AG09309 (cell line): Measurements from ENCODE around the gene SOX12.
"Not testable (repeated sequence)": the region's sequence is repeated elsewhere in the genome, so short reads cannot be mapped to it uniquely, and the experiment has no call there.

Experiments
- DNase-seq: peaks from one replicate; pipeline ENCODE4 v3.0.0-alpha.2; 2010; ENCODE audit warnings: low read depth
- H3K4me3 ChIP-seq: 2 replicates; pipeline ENCODE4 v1.5.1; 2011; ENCODE audit warnings: mild to moderate bottlenecking, low read depth, low read length, moderate library complexity; ENCODE audit not compliant: control insufficient read depth
- CTCF ChIP-seq: IDR thresholded peaks from 2 replicates; pipeline ENCODE4 v1.5.1; 2011; ENCODE audit warnings: mild to moderate bottlenecking, low read depth, low read length, inconsistent platforms; ENCODE audit not compliant: insufficient read depth, control insufficient read depth; ENCODE audit errors: missing control alignments

The SOX12 gene

GRCh38 chr20:370151-370600 is 44.8 kb downstream of the SOX12 start:
- H3K4me3 ChIP-seq: no peak overlapping the region
- TF ChIP-seq CTCF: no peak
- DNase-seq: no peak

- no peak for TF ChIP-seq CTCF
- no peak for DNase-seq
- H3K4me3 ChIP-seq: no peak overlapping the region
Measured at GRCh38 chr20:370977-371754, 45.8 kb downstream of the SOX12 start.

- TF ChIP-seq CTCF: no peak
- no peak overlapping the region for H3K4me3 ChIP-seq
- peak; percentile 66 for DNase-seq
Measured at GRCh38 chr20:371755-372542, 46.6 kb downstream of the SOX12 start.

DNA sequence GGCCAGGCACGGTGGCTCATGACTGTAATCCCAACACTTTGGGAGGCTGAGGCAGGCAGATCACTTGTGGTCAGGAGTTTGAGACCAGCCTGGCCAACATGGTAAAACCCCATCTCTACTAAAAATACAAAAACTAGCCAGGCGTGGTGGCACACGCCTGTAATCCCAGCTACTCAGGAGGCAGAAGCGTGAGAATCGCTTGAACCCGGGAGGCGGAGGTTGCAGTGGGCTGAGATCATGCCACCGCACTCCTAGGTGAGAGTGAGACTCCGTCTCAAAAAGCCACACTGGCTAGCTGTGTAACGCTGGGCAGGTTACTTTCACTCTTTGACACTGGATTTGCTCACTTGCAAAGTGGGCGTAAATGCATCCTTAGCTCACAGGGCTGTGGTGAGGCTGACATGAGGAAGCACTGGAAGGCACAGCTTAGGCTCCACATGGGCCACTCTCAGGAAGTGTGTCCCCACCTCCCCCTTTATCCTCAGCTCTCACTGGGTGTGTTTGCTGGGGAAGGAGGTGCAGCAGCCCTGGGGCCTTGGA is 47.3 kb downstream of the SOX12 start:
- H3K4me3 ChIP-seq, DNase-seq: not testable (repeated sequence)

DNA sequence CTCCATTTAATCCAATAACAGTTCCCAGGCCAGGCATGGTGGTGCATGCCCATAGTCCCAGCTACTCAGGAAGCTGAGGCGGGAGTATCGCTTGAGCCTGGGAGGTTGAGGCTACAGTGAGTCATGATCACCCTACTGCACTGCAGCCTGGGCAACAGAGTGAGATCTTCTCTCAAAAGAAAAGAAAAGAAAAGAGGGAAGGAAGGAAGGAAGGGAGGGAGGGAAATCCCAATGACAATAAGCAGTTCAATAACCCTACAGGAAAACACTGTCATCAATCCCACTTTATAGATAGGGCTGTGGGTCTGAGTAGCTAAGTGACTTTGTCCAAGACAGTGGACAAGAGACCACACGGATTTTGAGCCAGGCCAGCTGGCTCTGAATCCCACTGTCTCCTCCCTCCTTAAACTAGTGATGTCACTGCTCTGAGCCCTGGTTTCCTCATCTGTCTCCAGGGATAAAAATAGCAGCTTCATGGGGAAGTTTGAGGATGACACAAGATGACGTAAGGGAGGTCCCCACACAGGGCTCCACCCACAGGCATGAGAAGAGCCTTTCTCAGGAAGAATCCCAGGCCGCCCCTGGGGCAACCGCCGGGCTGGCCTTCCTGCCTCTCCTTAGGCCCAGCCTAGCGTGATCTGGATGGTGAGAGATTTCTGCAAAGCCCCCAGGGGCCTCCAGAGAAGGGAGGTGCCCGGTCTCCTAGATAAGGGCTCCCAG is 48.0 kb downstream of the SOX12 start:
- no peak for DNase-seq

DNA sequence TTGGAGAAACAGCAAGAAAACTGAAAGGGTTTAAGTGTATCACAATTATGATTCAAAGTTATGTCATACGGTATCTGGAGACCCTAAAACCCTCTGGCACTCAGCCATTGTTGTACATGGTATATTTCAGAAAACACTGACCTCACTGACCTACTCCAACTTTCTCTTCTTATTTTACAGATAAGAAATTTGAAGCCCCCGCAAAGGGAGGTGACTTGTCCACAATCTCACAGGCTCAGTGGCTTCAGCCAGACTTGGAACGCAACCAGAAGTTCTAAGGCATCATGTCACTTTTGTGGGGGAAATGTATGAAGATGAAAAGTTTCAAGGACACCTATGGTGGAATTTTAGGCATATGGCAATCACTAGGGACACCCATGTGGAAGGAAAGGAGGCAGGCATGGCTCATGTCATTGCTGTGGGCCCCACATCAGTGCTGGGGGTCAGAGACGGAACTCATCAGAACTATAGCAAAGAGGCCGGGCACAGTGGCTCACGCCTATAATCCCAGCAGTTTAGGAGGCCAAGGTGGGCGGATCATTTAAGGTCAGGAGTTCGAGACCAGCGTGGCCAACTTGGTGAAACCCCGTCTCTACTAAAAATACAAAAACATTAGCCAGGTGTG is 50.0 kb downstream of the SOX12 start:
- DNase-seq: no peak
- TF ChIP-seq CTCF: no peak
- no peak overlapping the region for H3K4me3 ChIP-seq

More for the DNA sequence above, 48.0 kb downstream of the SOX12 start:
- H3K4me3 ChIP-seq: no peak overlapping the region
- TF ChIP-seq CTCF: no peak
